ENCODE results near the gene ADD1.
"Not testable (repeated sequence)": the region's sequence is repeated elsewhere in the genome, so short reads cannot be mapped to it uniquely, and the experiment has no call there.

Gene ADD1

DNA sequence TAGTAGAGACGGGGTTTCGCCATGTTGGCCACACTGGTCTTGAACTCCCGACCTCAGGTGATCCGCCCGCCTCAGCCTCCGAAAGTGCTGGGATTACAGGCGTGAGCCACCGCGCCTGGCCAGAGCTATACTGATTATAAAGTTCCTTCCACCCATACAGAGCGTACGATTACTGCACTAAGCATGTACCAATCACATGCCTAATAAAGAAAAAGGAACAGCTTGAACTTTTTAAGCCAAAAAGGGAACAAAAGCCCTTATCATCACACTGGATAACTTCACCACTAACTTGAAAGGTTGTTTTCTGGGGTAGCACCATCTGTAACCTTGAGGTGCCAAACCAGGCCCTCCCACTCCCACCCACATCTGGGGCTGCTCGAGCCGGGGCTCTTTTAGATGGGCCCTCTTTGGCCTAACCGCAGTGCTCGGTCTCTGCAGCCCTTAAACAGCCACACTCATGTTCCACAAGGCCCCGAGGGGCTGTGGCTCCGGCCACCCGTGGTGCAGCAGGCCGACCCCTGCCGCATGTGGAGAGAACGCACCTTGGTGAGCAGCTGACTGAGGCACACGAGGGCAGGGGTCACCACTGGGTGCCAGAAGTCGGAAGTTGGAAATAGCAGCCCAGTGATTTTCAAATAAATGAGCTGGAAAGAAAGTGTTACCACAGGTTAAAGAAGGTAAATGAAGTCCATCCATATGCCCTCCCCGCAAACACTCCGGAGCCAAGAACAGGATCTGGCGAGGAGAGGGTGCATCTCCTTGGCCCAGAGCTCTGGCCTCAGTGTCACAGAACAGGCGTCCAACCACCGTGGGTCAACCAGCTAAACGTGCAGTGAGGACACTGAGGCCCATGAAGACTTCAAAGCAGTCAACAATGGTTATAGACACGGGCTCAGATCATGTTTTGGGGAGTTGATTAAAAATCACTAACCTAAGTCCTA, 101.2 kb downstream of the ADD1 start:
- TF ChIP-seq, protein P1, sequence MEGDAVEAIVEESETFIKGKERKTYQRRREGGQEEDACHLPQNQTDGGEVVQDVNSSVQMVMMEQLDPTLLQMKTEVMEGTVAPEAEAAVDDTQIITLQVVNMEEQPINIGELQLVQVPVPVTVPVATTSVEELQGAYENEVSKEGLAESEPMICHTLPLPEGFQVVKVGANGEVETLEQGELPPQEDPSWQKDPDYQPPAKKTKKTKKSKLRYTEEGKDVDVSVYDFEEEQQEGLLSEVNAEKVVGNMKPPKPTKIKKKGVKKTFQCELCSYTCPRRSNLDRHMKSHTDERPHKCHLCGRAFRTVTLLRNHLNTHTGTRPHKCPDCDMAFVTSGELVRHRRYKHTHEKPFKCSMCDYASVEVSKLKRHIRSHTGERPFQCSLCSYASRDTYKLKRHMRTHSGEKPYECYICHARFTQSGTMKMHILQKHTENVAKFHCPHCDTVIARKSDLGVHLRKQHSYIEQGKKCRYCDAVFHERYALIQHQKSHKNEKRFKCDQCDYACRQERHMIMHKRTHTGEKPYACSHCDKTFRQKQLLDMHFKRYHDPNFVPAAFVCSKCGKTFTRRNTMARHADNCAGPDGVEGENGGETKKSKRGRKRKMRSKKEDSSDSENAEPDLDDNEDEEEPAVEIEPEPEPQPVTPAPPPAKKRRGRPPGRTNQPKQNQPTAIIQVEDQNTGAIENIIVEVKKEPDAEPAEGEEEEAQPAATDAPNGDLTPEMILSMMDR (IDR thresholded peaks at IDR 0.05; ENCODE audit: low read depth, low read length): no peak
- no peak for DNase-seq (ENCODE audit: extremely low read depth, low read depth)

DNA sequence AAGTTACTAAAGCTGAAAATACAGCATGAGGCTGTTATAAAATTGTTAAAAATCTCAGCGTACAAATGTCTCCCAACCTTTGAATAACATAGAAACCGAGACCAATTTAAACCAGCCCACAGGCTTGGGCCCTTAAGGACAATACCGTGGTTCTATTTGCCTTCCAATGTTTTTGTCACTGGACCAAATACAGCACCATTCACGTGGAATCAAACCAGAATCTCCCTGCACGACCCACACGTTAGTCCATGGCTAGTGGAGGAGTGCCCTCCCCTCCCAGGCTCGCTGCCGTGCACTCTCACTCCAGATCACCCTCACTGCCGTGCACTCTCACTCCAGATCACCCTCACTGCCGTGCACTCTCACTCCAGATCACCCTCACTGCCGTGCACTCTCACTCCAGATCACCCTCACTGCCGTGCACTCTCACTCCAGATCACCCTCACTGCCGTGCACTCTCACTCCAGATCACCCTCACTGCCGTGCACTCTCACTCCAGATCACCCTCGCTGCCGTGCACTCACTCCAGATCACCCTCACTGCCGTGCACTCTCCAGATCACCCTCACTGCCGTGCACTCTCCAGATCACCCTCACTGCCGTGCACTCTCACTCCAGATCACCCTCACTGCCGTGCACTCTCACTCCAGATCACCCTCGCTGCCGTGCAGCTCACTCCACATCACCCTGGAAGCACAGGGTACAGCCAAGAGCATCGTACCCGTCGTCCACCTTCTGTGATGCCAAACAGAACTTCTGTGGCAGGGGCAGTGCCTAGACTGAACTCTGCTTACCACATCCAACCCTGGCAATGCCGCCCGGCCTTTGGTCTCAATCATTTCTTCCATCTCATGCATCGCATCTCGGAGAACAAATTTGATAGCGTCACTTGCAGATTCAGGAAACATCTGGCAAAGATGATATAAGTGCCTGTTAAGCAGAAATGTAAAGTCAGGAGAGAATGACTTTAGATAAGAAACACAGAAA, 102.3 kb downstream of the ADD1 start:
- not testable (repeated sequence) for DNase-seq (ENCODE audit: extremely low read depth, low read depth)

DNA sequence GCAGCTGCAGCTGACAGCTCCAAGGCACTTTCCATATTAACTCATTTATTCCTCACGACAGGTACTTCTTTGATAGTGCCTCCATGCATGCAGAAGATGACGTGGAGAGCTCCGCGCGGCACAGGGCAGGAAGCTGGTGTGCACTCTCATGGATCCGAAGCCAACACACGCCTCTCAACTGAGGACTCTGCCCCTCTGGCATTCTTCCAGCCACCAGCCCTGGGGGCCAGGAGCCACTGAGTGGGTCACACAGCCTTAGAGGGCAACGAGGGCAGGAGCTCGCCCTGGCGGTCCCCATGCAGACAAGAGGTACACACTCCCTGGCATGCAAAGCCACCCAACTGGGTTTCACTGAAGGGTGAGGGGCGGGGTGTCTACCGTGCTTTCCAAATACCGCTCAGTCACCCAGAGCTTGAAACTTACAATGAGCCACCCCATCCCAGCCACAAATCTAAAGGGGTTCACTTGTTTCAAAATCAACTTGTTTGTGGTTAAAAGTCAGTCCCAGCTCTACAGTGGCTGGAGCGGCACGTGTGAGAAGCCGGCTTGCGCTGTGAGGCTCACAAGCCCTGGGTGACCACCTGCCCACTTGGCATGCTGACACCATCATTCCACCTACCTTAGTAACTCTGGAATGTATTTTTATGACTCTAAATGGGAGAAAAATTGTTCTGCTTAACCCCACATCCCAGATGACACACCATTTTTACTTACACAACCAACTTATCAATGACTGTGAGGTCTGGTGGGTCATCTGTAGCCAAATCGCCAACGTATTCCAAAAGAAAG, 103.4 kb downstream of the ADD1 start:
- DNase-seq (ENCODE audit: extremely low read depth, low read depth): no peak
- TF ChIP-seq, protein P1 (IDR thresholded peaks at IDR 0.05; ENCODE audit: low read depth, low read length): no peak

DNA sequence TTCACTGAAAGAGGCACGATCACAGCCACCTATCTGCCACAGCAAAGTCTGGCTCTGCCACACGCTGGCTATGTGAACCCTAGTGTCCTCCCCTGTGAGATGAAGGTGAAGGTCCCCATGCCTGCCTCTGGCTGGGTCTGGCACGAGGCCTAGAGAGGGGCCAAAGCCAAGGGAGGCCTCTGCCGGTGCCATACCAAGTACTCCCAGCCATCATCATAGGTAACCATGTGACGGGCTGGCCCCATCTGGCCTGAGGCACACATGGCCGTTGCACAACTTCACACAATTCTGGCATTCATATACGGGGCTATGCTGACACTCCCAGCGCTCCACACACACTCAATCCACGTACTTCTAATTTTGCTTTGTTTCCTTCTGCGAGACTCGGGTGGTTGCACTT, 104.3 kb downstream of the ADD1 start:
- TF ChIP-seq, protein P1 (IDR thresholded peaks at IDR 0.05; ENCODE audit: low read depth, low read length): no peak

DNA sequence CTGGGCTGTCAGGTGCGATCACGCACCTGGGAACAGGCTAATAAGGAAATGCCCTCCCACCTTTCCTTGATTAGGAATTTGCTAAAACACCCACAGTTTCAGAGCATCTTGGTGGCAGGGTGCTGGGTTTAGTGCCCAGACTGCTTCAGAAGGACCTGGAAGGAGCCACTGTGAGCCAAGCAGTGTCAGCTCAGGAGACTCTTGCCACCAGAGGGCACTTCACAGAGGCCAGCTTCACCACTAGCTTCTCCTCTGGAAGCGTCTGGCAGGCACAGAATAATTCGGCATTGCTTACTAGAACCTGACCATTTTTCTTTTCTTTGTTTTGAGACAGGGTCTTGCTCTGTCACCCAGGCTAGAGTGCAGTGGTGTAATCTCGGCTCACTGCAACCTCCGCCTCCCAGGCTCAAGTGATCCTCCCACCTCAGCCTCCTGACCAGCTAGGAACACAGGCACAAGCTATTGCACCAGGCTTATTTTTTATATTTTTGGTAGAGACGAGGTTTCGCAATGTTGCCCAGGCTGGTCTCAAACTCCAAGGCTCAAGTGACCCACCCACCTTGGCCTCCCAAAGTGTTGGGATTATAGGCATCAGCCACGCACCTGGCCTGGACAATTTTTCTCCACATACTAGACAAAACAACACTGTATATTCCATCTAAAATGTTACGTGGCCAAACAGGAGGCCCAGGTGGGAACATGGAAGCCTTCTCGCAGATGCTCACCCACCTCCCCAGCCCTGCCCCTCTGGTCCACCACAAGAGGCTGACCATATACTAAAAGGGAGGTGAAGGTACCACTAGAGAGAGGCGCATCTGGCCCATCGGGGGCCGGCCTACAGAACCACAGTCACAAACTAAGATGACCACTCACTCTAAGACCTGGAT, 105.5 kb downstream of the ADD1 start:
- no peak for DNase-seq (ENCODE audit: extremely low read depth, low read depth)
- TF ChIP-seq, protein P1 (IDR thresholded peaks at IDR 0.05; ENCODE audit: low read depth, low read length): peak; percentile 43

More for the DNA sequence above, 104.3 kb downstream of the ADD1 start:
- no peak for DNase-seq (ENCODE audit: extremely low read depth, low read depth)

DNA sequence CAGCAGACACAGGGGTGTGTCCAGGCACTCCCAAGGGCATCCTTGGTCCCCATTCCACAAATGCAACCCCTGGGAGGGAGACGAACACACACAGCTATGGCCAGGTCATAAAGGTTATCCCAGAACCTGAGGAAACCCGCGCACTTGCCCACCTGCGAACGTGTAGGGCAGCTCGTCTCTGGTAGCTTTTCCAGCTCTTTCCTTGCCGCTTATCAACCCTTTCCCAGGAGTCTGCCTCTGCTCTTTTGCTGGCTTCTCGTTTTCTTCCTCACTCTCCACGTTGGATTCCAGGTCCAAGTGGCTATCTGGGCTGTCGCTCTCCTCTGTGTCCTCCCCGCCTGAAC, 106.1 kb downstream of the ADD1 start:
- DNase-seq (ENCODE audit: extremely low read depth, low read depth): no peak
- TF ChIP-seq, protein P1 (IDR thresholded peaks at IDR 0.05; ENCODE audit: low read depth, low read length): no peak

All from AG09319 (cell line).